Measurements from ENCODE around the gene SNPH.
"Not testable (repeated sequence)": the region's sequence is repeated elsewhere in the genome, so short reads cannot be mapped to it uniquely, and the experiment has no call there.

Gene SNPH, protein sequence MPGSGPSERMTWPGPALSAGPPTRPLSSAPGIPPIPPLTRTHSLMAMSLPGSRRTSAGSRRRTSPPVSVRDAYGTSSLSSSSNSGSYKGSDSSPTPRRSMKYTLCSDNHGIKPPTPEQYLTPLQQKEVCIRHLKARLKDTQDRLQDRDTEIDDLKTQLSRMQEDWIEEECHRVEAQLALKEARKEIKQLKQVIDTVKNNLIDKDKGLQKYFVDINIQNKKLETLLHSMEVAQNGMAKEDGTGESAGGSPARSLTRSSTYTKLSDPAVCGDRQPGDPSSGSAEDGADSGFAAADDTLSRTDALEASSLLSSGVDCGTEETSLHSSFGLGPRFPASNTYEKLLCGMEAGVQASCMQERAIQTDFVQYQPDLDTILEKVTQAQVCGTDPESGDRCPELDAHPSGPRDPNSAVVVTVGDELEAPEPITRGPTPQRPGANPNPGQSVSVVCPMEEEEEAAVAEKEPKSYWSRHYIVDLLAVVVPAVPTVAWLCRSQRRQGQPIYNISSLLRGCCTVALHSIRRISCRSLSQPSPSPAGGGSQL

DNA sequence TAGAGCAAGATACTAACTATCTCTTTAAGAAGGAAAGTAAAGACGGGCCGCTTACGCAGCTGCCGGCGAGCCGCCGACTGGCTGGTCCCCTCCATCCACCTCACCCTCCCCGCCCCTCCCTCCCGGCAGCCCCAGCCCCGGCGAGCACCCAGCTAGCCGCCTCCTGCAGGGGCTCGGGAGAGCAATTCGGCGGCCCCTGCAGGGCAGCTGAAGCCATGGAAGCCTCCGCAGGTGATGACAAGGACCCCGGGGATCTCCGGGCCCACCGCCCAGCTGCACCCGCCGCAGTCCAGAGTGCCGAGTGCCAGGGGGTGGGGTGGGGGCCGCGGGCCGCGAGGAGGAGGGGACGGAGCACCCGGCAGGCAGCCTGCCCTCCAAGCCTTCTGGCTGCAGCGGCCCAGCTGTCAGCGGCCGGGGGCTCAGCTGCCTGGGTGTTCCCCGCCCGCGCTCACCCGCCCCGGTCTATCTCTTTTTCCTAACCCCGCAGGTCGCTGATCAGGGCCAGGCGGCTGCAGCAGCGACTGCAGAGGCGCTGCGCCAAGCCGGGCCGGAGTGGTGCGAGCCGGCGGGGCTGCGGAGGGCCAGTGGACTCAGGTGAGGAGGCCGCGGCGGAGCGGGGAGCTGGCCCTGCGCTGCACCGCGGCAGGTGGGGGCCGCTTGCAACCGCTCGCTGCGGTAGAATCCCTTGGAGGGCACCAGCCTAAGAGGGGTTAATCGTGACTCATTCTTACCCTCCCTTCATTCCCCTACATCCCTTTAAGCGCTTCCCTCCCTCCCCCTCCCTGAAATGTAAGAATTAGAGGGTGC is at the start of gene SNPH:
SNPH (plus strand) TSS at position 128 of the 807 bp plus-strand sequence. CDS start 29,946 bp downstream, outside the sequence.
- FAIRE-seq = peak; percentile 5

DNA sequence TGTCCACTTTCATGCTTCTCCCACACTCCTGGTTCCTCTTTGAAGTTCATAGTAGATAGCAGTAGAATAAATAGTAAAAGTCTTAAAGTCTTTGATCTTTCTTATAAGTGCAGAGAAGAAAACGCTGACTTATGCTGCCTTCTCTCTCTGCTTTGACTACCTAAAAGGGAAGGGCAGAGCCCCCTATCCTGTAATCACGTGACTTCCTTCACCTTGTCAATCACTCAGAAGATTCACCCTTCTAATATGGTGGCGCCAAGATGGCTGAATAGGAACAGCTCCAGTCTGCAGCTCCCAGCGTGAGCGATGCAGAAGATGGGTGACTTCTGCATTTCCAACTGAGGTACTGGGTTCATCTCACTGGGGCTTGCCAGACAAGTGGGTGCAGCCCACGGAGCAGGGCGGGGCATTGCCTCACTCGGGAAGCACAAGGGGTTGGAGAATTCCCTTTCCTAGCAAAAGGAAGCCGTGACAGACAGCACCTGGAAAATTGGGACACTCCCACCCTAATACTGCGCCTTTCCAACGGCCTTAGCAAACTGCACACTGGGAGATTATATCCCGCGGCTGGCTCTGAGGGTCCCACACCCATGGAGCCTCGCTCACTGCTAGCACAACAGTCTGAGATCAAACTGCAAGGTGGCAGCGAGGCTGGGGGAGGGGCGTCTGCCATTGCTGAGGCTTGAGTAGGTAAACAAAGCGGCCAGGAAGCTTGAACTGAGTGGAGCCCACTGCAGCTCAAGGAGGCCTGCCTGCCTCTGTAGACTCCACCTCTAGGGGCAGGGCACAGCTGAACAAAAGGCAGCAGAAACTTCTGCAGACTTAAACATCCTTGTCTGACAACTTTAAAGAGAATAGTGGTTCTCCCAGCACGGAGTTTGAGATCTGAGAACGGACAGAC is 49.3 kb upstream of the SNPH start:
- FAIRE-seq = not testable (repeated sequence)

GRCh38 chr20:1222750-1223149 is 43.3 kb upstream of the SNPH start:
- not testable (repeated sequence) for FAIRE-seq

DNA sequence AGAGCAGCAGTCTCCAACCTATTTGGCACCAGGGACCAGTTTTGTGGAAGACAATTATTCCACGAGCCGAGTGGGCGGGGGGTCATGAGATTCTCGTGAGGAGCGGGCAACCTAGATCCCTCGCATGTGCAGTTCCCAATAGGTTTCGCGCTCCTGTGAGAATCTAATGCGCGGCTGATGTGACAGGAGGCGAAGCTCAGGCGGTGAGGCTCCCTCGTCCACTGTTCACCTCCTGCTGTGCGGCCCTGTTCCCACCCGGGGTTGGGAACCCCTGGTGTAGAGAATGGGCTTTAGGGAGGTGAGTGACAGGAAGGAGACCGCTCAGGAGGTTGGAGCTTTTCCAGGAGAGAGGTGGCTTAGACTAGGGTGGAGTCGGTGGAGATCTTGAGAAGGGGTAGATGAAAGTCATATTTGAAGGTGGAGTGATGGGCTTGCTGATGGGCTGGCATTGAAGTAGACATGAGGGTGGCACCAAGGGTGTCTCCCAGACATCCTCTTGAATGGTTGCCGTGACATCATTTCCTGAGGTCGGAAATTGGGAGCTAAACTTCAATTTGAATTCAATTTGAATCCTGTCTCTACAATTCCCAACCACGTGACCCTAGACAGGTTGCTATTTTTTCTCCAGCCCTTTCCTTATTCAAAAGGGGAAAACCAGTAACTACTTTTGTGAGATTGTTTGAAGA is 41.7 kb upstream of the SNPH start:
- no peak for FAIRE-seq

- FAIRE-seq = no peak
Observed at GRCh38 chr20:1225263-1225782, 40.8 kb upstream of the SNPH start.

DNA sequence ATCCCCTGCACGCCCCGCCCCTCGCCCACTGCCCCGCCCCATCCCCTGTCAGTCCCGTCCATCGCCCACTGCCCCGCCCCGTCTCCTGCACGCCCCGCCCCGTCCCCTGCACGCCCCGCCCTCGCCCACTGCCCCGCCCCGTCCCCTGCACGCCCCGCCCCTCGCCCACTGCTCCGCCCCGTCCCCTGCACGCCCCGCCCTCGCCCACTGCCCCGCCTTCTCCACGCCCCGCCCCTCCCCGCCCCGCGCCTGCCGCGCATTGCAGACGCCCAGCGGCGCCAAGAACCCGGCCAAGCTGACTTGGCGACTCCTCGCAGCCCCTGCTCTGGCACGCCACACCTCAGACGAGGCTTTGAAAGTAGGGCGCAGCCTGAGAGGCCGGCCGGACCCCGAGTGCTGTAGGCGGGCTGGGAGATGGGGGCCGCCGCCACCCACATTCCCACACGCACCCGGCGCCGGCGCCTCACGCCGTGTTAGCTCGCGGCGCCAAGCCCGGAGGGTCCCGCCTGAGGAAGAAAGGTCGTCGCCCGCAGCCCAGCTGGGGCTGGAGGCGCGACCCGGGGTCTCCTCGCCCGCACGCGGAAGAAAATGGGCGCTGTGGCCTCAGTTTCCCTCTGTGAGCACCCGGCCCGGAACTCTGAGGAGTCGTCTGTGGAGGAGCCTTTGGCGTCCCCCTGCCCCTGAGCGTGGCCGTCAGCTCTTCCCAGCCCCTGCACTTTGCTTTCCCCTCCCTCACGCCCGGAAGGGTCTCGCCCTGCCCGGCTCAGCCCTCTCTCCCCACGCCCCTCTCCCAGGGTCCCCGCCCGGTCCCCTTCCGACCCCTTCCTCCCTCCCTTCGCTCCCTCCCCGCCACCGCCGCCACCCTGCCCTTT is 40.1 kb upstream of the SNPH start, which contains the start of gene RAD21L1:
RAD21L1 (plus strand) TSS at position 262 of the 872 bp plus-strand sequence. CDS start 2,410 bp downstream, outside the sequence.
- FAIRE-seq = no peak

DNA sequence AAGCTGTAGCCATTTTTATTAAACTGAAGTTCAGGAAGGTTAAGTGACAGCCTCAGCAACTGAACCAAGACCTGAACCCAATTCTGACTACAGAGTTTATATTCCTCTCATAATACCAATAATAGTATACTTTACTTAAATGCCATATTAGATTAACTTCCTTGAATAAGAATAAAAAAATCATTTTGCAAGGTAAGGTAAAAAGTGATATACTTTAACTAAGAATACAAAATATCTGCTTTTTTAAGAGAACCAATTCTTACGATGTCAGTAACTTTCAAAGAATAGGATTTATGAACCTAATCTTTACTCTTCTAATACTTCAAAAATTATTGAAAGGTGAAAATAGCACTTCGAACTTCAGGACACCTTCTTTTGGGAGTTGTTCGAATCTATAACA is 36.6 kb upstream of the SNPH start:
- no peak for FAIRE-seq

DNA sequence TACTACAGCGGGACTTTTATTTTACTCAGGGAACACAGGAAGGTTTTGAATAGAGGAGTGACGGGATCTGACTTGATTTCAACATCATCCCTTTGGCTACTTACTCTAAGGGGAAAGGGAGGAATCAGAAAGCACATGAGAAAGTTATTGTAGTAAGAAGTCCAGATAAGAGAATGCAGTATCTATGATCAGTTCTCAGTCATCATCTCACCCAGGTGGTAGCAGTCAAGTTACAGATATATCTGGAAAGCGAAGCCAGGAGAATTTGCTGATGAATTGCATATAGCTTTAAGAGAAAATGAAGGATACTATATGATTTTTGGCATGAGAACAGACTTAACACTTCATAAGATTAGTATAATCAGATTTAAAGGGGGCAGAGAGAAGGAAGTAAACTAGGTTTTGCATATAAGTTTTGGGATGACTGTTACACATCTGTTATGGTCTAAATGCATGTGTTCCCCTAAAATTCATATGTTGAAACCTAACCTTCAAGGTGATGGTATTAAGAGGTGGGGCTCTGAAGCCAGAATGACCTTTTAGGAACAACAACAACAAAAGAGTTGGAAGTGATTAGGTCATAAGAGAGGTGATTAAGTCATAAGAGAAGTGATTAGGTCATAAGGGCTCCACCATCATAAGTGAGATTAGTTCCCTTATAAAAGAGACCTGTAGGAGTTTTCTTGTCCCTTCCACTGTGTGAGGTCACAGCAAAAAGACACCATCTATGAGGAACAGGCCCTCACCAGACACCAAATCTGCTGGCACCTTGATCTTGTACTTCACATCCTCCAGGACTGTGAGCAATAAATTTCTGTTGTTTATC is 33.6 kb upstream of the SNPH start:
- FAIRE-seq = no peak

DNA sequence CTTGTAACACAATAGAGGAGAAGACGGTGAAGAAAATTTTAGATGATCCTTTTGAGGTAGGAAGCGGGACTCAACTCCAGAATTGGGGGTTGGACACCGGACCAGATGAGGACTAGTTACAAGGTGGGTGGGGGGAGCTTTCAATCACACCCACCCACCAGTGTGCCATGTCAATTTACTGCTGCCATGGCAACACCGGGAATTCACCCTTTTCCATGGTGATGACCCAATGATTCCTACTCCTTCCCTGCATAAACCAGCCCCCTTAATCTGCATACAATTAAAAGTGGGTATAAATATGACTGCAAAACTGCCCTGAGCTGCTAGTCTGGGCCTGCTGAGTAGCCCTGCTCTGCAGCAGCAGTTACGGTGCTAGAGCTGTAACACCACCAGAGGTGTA is 25.5 kb upstream of the SNPH start:
- FAIRE-seq = no peak

DNA sequence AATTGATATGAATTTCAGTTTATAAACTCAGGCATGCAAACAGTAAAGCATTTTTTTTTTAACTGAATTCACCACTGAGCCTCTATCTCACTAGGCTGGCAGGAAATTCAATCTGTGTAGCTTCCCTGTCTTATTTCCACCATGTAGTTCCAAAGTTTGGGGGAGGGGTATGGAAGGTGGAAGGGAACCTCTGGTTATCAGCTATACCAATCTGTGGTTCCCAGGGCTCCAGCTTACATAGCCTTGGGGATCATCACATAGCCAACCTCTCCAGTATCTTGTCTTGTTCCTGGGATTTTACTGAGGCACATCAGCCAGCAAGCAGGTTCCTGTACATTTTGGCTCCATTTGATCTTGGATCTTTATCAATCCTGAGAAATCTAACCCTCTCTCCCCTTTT is 24.6 kb upstream of the SNPH start:
- FAIRE-seq = no peak

- FAIRE-seq = no peak
Observed at GRCh38 chr20:1242099-1242498, 24.0 kb upstream of the SNPH start.

DNA sequence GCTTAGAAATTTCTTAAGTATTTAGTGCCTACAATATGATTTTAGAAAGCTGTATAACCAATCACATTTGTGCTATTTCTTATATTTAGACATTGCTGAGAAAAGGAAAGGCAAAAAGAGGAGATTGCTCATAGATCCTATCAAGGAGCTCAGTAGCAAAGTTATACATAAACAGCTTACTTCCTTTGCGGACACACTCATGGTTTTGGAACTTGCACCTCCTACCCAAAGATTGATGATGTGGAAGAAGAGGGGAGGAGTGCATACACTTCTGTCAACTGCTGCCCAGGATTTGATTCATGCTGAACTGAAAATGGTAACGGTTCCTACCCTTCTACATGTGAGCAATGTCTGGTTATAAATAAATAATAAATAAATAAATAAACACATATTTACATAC is 23.6 kb upstream of the SNPH start:
- no peak for FAIRE-seq

GRCh38 chr20:1245578-1245977 is 20.5 kb upstream of the SNPH start:
- no peak for FAIRE-seq

DNA sequence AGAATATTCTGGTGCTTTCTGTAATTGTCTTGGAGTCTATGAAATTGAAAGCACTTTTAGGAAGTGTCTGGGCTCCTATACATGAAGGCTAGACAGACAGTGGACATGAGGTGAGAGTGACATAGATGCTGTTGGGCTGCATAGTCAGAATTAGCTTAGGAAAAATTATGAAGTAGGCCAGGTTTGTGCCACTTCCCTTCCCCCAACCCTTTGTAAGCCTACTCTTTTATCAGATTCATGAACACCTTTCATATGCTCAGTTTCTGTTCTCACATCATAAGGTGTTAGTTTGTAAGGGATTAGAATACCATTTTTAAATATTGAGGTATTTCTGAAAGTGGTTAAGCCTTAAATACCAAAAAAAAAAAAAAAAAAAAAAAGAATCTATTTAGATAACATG is 18.4 kb upstream of the SNPH start:
- no peak for FAIRE-seq

DNA sequence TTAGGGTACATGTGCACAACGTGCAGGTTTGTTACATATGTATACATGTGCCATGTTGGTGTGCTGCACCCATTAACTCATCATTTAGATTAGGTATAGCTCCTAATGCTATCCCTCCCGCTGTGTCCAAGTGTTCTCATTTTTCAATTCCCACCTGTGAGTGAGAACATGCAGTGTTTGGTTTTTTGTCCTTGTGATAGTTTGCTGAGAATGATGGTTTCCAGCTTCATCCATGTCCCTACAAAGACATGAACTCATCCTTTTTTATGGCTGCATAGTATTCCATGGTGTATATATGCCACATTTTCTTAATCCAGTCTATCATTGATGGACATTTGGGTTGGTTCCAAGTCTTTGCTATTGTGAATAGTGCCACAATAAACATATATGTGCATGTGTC is 15.8 kb upstream of the SNPH start:
- FAIRE-seq = not testable (repeated sequence)

- no peak for FAIRE-seq
Observed at GRCh38 chr20:1252416-1252815, 13.7 kb upstream of the SNPH start.

DNA sequence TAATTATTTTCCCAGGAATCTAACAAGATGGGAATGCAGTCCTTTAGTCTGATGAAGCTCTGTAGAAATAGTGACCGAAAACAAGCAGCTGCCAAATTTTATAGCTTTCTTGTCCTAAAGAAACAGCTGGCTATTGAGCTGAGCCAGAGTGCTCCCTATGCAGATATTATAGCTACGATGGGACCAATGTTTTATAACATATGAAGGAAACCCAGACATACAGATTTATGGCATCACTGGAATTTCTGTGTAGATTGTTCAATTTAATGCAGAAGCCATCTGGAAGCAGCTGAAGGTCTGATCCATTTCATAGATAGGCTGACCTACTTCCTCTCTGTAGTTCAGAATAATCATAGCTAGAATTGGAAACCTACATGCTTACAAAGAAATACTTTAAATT is 11.8 kb upstream of the SNPH start:
- FAIRE-seq = no peak

DNA sequence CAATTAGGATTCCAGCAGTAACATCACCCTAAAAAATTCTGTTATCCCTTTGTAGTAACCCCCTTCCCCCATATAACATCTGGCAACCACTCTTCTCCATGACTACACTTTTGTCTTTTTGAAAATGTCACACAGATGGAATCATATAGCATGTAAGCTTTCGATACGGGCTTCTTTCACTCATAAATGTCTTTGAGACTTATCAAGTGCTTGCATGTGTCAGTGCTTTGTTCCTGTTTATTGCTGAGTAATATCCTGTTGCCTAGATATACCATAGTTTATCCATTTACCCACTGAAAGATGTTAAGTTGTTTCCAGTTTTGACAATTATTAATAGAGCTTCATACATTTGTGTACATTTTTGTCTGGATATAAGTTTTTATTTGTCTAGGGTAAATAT is 10.4 kb upstream of the SNPH start:
- no peak for FAIRE-seq

DNA sequence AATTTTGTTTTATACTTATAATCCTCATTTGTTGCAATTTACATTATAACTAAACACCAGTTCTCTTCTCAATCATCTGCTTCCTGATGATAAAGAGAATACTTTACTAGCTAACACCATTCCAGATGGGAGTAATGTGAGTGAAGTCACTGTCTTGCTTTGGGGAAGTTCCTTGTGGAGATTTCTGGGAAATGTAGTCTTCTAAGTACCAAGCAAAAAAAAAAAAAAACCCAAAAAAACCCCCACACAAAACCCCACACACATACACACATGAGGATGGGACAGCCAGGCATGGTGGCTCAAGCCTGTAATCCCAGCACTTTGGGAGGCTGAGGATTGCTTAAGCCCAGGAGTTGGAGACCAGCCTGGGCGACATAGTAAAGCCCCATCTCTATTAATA is 2.2 kb upstream of the SNPH start:
- FAIRE-seq = no peak

DNA sequence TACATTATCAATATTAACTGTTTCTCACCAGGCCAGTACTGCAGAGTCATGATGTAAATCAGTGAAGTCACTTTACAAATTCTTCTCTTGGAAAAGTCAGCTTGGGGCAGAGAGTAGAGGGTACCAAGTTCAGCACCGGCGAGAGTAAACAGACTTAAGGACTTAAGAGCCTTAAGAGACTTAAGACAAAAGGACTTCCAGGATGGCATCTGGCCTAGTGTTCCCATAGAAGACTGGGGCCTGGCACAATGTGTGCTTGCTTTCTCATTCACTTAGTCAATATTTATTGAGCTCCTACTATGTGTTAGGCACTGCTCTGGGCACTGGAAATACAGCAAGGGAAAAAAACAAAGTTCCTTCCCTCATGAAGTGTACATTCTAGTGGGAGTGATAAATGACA is 1.4 kb upstream of the SNPH start:
- FAIRE-seq = no peak

All from islet of Langerhans (tissue), 1 donor.